GM19455 (cell line): Measurements from ENCODE around the gene LMO1.
A peak's percentile ranks its signal among the peaks of the same experiment; 100 is the strongest.

Experiments
- ATAC-seq: cut with Tn5 transposase; IDR thresholded peaks from one replicate; pipeline ENCODE4 v1.9.1; 2021; ENCODE audit not compliant: unreplicated experiment

The LMO1 gene

DNA sequence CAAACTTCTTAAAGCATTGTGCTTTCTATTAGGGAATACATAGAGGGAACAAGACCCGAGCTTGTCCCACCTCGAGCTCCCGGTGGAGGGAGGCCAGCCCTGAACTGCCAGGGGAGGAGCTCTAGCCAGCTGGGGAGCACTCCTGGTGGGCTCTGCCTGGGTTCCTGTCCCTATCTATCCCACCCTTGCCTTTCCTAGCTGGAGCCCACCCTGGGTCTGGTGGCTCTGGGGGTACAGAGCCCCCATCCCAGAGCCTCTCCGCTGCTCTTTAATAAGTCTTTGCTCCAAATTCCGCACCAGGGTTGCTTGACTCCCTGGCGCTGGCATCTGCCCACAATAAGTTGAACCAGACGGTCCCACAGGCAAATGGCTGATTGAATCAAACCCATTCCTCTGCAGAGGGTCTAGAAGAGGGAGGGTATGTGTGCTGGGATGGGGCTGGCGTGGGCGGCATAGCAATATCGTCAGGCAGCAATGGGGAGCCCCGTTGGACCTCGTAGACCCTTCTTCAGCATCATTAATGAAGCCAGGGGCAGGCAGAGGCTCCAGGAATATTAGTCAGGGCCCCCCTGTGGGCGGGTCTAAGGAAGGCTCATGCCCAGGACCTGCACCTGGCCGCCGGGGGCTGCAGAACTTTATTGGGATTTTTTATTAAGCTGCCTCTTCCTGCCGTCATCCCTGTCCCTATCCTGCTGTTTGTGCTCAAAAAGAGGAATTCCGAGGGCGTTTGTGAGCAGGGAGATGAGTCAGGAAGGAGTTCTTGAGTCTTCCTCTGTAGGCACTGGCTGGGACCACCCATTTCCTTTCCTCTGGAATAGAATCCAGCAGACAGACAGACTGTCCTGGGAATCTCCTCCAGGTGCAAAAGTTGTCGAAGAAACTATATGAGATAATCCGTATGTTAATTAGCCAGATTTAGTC lies 56.3 kb downstream of the LMO1 start:
- ATAC-seq: no peak

DNA sequence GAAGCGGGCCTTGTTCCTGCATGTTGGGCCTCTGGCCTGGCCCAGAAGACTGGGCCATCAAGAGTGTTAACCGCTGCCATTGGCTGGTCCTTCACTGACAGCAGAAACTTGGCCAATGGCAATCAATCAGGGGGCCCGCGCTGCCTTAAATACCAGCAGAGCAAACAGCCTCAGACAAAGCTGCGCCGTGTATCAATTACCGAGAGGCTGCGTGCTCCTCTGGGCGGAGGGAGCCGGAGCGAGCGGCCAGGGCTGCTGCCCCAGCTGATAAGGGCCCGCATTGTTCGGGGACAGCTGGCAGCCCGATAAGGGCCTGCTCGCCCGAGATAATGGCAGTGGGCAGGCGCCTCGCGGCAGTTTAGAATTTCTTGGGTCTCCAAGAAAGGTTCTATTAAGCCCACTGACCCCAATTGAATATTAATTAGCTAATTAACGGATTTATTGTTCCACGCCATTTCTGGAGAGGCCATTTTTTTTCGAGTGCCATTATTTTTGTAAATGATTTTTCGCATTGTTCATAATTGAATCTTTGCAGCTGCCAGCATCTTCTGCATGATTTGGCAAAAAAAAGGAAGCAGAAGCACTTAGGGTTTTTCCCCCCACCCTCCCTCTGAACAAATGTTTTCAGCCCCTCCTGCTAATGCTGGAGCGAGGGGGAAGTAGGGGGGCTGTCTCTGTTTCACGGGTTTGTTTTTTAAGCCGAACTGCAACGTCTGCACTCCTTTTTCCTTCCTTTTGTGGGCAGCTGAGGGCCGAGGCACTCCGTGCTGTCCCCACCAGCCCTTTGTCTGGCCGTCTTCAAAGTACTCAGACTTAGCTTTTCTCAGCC lies 57.2 kb downstream of the LMO1 start:
- no peak for ATAC-seq

DNA sequence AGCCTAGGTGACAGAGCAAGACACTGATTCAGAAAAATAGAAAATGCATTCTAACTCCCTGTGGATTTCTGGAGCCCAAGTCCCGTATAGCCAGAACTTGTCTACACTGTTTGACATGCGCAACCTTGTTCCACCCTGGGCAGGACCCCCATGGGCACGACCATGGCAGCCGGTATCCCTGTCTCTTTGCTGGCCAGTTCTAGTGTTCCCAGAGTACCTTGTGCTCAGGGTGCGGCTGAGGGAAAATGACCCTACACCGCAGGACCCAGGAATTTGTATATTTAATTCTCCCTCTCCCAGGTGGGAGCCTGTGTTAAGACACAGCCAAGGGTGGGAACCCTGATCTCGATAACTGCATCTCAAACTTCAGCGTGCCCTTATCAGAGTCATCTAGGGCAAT lies 58.1 kb downstream of the LMO1 start:
- no peak for ATAC-seq

DNA sequence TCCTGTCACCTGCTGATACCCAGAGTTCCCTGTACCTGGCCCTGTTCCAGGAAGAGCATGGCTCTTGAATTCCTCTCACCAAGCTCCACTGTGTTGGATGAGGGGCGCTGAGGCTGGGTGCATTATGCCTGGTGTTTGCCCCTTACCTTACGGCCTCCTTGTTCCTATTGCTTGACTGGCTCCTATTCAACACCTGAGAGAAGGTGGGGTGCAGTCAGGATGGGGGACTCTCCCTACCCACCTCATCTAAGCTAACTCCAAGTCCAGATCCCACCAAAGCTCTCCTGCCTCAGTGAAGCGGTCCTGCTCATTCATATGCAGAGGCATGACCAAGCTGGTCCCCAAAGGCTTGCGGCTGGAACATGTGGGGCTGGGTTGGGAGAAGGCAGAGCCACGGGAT lies 59.1 kb downstream of the LMO1 start:
- no peak for ATAC-seq

DNA sequence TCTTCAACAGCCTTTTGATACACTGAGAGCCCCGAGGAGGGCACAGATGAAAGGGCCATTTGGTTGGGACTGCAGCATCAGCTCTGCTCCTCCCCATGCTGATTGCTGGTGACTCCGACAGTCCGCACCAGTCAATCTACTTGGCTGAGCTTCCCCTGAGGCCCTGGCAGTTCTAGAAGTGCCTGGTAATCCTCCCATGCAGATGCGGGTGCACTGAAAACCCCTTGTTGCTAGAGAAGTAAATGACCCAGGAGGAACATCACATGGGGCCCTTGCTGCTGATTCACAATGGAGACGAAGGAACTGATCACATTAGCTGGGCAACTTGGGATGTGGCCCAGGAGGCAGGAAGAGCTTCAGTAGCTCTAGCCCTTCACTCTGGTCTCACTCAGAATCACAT lies 59.7 kb downstream of the LMO1 start:
- no peak for ATAC-seq

DNA sequence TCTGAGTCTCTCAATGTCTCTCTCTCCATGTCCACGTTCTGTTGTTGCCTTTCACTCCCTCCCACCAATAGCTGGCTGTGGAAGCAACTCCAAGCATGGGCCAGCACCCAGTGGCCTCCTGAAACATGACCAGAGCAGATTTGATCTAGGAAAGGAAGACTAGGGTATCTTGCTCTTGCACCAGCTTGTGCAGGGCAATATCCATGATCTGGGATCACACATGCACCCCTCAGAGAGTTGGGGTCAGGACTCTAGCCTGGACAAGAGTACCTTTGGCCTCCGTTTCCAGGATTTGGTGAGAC lies 60.3 kb downstream of the LMO1 start:
- no peak for ATAC-seq

DNA sequence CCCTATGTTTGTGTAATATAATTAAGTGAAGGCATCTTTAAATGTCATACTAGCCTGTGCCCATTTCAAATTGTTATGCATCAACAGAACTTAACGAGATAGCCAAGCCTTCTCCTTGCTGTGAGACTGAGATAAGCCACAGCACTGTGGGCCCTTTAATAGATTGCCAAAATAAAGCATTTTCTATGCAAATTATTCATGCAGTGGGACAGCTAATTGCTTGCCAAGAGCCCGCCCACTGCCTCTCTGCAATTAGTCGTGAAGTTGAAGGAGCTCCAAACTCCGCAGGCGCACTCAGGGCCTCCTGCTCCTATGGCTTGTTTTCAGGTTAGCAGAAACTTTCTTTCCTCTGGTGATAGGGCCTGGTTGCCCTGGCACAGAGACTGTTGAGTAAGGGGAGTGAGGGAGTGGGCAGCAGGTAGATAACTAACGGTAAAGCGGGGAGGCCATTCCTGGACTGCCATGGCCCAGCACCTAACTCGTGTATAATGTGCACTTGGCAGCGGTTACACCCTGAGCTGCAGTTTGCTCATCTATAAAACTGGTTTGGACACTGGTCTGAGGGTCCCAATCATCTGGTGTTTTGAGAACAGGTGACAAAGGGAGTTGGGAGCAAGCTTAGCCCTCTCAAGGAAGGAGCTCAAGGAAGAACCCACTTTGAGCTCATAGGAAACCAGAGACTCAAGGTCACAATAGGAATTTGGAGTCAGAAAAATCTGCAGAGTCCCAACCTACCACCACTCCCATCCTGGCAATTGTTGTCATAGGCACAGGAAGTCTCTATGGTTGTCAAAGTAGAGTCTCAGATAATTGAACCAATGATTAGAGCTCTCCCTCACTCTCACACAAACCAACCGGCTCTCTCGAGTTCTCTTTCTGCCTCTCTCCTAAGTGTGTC lies 60.9 kb downstream of the LMO1 start:
- no peak for ATAC-seq

DNA sequence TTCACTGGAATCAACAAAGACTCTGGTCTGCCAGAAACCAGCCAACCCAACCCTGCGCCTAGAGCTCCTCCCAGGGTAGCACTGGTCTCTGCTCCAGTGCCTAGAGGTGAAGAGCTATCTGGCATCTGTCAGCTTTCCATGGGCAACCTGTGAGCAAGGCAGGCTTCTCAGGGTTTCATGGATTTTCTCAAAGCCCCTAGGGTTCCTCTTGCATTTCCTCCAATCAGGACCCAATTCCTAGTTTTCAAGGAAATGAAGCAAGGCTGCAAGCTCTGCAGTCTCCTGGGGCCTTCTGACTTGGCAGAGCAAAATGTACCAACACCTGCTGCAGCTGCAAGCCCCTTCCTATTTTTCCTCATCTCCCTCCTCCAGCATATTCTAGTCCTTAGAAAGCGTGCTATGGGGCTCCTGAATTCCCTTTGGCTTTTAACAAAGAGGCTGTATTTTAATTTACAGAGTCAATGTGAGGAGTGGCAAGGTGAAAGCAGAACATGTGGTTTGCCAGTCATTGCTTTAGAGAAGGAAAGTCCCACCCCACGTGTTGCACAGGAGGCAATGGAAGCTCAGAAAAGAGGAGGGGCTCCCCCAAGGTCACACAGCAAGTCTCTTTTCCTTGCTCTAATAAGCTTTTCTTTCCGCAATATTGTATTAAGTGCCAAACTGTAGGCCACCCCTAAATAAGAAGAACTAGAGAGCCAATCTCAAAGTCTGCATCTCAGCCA lies 61.9 kb downstream of the LMO1 start:
- no peak for ATAC-seq

DNA sequence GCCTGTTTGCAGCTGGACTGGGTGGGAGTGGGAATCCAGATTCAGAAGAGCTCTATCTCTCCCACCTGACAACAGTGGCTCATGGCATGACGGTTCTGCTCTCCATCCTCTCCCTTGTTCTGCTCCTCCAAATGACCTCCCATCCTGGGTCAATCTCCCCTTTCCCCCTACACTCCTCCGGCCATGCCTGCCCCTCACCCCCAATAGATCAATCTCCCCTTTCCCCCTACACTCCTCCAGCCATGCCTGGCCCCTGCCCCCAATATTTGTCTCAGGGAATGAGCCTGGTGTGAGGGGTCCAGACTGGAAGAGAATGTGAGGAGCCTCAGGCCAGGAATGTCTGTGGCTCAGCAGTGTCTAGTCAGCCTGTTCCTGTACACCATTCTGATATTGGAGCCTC lies 64.0 kb downstream of the LMO1 start:
- no peak for ATAC-seq

DNA sequence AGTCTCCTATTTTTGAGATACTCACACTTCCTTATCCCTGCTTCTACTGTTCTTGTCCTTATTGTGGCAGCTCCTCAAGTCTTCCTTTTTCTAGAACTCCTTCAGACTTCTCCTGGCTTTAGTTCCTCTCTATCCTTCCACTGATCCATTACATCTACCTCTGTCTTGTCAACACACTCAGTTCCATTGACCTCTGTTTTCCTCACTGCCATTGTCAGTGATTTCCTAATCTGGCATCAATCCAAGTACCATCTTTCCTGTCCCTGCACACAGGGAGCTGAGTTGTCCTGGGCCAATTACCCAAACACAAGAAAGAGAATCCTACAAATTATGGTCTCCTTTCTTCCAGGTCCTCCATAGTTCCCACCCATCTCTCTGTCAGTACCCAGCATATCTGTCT lies 66.9 kb downstream of the LMO1 start:
- no peak for ATAC-seq

DNA sequence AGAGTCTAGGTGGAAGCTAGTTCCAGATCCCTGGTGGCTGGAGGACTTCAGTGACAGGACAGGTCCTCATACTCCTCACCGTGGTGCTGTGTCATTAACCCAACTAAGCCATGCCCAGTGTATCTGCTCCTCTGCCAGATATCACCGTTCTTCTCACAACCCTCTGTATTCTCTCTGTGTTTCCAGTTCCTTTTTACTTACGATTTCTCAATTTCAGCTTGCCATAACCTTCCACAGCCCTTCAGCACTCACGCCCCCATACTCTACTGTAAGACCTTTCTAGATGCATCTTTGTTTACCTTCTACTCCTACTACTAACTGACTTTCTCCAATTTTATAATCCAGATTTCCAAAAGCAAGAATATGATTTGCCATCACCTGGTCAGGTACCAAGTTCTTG lies 68.7 kb downstream of the LMO1 start:
- no peak for ATAC-seq

DNA sequence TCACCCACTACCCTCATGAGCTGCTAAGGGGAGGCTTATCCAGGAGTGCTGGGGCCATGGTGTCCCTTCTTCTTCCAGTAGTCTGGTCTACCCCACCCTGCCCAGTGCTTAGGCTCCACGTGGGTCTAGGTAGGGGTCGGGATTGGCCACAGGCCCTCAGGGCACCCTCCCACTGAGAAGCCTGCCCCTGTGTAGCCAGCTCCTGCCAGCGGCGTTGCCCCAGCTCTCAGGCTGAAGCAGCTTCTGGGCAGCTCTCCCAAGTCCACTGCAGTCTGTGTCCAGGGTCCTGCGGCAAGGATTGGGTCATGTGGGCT lies 70.8 kb downstream of the LMO1 start:
- peak; percentile 38 for ATAC-seq

DNA sequence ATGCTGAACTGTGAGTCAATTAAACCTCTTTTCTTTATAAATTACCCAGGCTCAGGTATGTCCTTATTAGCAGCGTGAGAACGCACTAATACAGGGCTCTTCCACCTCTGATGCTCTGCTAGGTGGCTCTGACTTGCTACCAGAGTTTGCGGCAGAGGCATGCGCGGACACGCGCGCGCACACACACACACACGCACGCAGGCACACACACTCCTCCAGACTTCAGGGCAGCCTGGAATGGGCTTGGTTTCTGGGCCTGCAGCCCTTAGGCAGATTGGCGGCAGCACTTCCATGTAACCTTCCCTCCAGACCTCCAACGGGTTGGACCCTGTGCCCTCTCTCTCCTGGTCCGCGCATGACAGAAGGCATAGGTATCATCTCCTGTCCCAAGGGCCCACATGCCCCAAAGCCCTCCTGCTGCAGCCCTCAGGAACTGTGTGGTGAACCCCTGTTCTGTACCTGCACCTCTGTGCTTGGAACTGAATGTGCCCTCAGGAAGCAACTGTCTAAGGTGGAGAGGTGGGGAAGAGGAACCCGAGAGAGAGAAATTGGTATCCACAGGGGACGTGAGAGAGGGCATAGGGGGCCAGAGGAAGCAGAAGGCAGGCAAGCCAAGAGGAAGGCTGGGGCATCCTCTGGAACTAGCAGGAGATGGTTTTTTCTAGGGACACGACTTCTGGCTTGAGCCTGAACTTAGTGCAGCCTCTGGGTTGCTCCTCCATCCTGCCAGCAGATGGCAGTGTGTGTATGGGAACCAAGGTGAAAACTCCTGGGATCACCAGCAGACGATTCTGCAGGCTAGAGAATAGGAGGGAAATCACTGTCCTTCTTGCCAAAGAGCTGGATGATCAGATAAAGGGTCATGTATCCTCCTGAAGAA lies 71.4 kb downstream of the LMO1 start:
- peak; percentile 66 for ATAC-seq

DNA sequence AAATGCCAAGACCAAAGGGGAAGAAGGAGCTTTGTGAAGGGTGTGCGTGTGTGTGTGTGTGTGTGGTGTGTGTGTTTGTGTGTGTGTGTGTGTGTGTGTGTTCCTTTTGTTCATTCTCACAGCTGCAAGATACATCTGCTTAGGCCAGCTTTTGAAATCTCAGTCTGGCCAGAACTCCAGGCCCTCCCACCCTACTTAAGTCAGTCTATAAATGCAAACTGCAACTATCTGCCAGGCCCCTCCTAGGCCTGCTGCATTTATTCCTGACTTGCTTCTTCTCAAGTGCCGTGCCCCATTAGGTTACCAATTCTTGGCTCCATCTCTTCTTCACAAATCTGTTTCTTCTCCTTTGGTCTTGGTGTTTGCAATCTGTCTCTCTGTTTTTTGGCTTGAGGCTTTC lies 73.2 kb downstream of the LMO1 start:
- ATAC-seq: no peak

DNA sequence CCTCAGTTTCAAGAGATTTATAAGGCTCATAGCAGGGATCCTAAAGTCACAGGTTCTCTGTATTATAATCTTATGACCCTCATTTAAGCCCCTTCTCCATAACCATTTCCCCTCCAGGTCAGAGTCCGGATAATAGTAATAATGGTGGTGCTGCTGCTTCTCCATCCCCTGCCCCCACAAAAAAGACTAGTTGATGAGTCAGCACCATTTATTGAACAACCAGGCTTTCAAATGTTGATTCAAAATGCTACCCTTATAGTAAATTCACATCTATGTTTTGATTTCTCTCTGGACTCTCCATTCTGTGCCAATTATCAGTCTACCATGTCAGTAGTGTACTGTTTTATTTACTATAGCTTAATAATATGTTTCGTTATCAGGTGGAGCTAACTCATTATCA lies 77.2 kb downstream of the LMO1 start:
- no peak for ATAC-seq

DNA sequence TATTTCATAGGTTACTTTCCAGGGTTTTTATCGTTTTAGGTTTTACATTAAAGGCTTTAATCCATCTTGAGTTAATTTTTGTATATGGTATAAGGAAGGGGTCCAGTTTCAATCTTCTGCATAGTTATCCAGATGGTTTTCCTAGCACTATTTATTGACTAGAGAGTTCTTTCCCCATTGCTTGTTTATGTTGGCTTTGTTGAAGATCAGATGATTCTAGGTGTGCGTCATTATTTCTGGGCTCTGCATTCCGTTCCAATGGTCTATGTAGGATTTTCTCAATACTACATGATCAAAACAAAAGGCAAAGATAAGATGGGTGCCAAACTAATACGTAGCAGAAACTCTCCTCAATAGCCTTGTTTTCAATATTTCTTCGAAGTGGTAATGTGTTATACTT lies 80.6 kb downstream of the LMO1 start:
- no peak for ATAC-seq

DNA sequence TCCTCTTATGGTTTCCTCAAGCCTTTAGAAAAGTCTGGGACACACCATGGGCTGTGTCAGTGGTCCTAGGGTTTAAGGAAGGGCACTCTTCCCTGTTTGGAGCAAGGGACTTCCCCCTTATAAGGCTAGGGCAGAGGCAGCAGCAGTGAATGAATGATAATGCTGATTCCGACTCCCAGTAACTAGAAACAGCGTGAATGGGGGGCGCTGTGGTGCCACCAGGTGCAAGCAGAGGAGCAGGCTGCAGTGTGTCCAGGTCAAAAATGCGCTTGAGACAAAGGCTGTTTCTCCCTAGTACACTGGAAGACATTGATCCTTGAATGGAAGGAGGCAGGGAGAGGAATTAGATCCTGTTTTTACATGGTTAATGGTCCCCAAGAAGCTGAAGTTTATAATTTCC lies 83.2 kb downstream of the LMO1 start:
- ATAC-seq: no peak

DNA sequence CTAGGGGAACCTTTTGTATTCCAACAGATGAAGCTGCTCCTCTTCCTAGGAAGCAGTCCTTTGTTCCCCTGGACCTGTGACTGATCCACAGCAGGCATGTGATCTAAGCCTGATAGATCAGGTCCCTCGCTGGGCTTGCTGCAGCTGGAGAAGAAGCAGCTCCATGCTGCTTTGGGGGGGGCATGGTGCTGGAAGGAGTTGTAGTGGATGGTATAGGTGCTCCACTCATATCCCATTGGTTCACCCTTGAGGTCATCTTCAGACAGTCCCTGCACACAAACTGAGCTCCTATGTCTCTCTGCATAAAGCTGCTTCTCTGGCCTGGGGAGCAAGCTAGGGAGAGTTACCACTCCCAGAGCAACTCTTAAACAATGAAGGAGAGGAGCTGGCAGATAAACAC lies 85.4 kb downstream of the LMO1 start:
- ATAC-seq: no peak

DNA sequence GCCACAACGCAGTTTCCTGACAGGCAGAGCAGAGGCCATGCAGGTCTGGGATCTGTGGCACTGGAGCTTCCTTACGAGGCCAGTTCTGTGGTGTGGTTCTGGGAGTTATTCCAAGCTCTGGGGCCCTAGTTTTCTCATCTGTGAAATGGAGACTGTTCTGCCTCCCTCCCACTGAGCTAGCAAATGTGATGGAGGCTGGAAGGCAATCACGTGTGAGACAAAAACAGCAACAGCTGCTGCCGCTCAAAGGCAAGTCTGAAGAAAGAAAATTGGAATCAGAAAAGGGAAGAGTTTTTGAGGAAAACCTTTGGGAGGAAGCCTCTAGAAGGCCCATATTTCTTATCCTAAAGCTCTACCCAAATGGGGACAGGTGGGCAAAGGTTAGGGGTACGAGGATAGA lies 86.5 kb downstream of the LMO1 start:
- no peak for ATAC-seq
